ENCODE measurements around the gene VCL.
"Not testable (repeated sequence)": the region's sequence is repeated elsewhere in the genome, so short reads cannot be mapped to it uniquely, and the experiment has no call there.

VCL gene

DNA sequence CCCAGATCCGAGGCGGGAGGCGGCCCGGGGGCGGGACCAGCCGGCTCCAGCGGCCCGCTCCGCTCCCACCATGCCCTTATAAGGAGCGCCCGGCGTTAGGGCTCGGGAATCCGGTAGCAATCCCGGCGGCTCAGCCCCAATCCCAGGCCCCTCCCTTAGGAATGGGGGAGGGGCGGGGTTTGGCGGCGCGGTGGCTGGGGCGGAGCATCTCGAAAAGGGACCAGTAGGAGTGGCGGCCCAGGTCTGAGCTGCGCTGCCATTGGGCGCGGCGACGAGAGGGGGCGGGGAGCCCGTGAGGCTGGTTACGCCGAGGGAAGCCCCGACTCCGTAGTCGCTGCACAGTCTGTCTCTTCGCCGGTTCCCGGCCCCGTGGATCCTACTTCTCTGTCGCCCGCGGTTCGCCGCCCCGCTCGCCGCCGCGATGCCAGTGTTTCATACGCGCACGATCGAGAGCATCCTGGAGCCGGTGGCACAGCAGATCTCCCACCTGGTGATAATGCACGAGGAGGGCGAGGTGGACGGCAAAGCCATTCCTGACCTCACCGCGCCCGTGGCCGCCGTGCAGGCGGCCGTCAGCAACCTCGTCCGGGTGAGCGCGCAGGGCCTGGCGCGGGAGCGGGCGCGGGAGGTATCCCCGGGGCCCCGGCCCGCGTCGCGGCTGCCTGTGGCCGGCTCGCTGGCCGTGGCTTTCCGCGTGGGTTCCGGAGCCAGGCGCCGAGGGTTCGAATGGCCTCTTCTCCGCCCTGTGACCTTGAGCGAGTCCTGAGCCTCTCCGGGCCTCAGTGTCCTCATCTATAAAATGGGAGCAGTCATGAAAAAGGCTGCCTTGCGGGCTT, at the start of gene VCL:
VCL (plus strand) TSS at position 330 of the 836 bp plus-strand sequence; CDS start at position 422, 92 bp downstream.
- peak; percentile 48 to 97 (median 94) for DNase-seq

DNA sequence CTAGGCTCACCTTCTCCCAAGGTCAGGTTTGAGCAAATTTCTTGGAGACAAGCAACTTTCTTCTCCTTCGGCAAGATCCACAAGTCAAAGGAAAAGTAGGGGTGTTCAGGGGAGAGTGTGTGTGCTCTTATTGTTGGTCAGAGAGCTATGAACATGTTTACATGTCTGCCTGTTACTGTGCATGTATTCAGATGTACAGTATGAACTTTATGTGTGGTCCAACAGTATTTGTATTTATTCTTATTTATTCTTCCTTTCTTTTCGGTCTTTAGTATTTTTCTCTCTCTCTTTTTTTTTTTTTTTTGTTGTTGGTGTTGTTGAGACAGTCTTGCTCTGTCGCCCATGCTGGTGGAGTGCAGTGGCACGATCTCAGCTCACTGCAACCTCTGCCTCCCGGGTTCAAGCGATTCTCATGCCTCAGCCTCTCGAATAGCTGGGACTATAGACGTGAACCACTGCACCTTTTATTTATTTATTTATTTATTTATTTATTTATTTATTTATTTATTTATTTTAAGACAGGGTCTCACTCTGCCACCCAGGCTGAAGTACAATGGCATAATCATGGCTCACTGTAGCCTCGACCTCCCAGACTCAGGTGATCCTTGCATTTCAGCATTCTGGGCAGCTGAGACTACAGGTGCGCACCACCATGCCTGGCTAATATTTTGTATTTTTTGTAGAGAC, 48.8 kb upstream of the VCL start:
- no peak for DNase-seq

DNA sequence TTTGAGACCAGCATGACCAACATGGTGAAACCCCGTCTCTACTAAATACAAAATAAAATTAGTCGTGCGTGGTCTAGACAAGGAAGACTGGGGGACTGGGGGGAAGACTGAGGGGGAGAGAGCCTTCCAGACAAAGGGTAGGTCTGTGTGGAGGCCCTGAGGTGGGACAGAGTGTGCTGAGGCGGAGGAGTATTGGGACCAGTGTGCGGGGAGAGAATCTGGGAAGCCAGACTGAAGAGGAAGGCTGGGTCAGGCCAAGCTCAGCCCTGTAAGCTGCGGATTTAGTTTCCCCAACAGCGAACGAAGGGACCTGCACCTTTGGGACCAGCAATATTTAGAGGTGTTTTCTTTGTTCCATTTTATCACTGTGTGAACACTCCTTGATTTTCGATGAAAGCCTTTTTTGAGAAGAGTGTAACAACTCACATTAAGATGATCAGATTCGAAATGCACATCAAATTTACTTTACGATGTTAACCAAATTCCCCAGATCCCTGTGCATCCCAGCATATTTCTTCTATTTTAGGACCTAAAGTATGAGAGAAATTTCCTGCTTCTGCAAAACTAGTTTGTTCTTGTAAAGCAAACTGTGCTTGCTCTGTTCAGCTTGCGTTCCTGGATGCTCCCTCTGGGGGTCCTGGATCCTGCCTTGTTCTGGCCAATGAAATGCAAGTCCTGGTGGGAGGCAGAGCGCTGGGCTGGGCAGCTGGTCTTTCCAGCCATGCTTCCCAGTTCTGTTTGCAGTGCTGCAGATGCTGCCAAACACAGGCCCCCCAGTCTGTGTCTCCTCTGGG, 47.6 kb upstream of the VCL start:
- DNase-seq, result no peak

DNA sequence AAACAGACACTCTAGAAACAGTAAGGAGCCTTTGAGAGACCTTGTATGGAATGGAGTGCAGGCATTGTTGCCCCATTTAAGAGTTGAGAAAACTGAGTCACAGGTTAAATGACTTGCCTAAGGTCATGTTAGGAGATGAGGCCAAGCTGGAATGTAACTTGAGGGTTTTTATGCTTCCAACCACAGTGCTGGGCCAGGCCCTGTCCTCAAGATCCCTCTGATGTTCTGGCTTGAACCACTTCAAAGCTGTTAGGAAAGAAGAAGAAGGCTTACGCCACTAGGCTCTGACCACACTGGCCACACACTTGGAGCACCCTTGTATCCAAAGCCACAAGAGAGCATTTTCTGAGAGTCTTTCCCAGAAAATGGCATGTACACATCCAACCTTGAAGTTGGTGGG, 44.3 kb upstream of the VCL start:
- DNase-seq, result no peak

DNA sequence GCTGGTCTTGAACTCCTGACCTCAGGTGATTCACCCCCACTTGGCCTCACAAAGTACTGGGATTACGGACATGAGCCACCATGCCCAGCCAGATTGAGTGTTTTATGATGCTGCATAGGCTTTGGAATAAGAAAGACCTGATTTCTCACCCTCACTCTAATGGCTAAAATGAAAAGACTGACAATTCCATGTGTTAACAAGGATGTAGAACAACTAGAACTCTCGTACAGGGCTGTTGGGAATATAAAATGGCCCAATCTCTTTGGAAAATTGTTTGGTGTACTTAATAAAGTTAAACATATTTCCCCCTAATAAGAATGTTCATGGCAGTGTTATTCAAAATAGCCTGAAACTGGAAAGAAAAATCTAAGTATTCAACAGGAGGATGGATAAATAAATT, 43.2 kb upstream of the VCL start:
- DNase-seq, result no peak

DNA sequence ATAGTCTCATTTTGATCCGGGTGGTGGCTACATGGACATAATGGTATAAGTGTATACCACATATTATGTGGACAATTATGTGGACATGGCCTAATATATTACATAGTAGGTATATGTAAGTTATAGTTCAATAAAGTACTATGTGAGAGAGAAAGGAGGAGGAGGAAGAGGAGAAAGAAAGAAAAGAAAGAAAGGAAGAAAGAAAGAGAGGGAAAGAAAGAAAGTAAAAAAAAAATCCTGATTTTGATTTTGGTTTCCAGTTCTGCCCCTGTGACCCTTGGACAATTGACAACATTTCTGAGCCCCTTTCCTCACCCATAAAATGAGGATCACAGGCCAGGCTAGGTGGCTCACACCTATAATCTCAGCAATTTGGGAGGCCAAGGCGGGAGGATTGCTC, 42.2 kb upstream of the VCL start:
- no peak for DNase-seq

DNA sequence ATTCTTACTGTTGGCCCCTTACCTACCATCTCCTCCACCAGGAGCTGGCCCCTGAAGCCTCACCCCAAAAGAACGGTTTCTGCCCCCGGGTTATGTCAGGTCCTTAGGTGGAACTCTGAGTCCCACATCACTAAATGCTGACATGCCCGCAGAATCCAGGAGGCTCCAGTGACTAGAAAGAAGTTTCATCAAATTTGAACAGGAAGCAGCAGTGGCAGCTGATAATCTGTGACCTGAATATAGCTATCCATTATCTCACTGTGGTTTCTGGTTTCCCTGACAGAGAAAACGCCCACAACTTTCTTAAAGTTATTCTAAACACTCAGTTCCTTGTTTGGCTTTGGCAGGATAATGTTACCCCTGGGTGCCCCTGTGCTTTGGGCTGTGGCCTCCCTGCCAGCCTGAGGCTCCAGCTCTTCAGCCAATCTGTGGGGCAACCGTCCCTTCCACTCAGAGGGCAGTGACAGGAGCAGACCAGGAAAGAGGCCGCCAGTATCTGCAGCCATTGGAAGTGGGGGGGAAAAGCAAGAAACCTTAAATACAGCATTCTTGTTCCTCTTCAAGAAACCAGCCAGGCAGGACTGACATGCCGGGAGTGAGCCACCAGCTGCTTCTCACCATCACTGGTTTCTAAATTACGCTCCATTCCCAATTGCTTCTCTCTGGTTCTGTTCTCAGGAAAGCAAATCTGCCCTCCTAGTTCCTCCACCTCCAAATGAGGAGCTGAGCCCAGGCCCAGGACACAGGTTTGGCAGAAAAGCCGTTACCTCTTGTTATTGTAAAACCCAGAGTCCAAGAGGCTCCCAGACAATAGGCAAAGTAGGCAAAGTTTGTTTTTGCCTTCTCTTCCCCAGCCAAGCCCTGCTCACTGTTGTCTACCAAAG, 41.2 kb upstream of the VCL start:
- peak in 4 of 56 donors; percentile 2 to 6 (median 4) for DNase-seq

DNA sequence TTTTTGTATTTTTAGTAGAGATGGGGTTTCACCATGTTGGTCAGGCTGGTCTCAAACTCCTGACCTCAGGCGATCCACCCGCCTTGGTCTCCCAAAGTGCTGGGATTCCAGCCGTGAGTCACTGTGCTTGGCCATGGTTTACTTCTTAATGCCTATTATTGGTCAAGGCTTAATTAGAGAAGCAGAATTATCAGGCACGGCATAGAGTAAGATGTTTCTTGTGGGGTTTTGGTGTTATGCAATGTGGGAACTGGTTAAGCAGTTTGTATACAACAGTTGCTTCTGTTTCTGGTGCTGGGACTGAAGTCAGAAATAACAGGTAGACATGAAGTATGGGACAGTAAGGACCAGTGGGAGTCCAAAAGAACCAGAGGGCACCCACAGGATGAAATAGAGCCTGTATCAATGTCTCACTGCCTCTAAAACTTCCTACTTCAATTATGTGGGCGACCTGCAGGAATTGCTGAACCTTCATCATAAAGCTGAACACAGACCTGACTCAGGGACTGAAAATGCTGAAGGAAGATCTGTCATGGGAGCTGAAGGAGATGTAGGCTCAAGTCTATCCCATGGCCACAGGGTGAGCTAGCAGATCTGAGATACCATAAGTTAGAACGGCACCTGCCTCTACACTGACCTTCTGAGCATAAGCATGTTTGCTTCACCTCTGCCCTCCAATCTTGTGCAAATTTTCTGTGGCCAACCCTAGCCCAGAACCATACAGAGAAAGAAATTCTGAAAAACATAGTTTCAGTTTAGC, 38.3 kb upstream of the VCL start:
- DNase-seq, result no peak

DNA sequence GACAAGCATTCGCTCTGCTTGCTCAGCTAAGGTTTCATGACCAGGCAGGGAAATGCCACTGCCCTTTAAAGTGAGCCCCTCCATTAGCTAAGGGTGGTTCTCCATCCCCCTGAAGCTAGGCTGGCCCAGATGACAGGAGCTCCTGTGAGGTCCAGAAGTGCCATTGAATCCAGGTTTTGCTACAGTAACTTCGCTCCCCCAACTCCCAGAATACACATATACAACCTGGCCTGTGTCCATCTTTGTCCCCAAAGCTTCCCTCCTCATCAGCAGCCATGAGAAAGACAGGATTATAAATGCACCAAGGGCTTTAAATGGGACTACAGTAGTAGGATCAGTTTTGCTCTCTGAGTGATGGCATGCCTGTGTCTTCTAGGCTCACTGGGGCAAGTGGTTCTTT, 35.5 kb upstream of the VCL start:
- DNase-seq, result no peak

DNA sequence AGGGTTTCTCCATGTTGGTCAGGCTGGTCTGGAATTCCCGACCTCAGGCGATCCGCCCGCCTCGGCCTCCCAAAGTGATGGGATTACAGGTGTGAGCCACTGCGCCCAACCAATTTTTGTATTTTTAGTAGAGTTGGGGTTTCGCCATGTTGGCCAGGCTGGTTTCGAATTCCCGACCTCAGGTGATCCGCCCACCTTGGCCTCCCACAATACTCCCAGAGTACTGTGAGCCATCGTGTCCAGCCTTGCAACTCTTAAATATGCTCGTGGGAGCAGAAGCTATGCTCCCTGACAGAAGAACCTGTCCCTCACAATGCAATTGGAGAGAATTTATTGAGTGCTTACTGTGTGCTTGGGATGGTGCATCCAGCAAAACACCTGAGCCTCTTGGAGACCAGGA, 34.4 kb upstream of the VCL start:
- not testable (repeated sequence) for DNase-seq

DNA sequence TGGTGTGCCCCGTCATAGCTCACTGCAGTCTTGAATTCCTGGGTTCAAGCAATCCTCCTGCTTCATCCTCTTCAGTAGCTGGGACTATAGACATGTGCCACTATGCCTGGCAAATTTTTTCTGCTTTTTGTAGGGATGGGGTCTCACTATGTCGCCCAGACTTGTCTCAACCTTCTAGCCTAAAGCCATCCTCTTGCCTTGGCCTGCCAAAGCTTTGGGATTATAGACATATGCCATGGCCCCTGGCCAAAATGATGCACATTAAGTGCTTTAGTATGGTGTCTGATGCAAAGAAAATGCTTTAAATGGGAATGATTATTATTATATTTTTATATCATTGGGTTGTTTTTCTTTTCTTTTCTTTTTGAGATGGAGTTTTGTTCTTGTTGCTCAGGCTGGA, 33.2 kb upstream of the VCL start:
- no peak for DNase-seq

DNA sequence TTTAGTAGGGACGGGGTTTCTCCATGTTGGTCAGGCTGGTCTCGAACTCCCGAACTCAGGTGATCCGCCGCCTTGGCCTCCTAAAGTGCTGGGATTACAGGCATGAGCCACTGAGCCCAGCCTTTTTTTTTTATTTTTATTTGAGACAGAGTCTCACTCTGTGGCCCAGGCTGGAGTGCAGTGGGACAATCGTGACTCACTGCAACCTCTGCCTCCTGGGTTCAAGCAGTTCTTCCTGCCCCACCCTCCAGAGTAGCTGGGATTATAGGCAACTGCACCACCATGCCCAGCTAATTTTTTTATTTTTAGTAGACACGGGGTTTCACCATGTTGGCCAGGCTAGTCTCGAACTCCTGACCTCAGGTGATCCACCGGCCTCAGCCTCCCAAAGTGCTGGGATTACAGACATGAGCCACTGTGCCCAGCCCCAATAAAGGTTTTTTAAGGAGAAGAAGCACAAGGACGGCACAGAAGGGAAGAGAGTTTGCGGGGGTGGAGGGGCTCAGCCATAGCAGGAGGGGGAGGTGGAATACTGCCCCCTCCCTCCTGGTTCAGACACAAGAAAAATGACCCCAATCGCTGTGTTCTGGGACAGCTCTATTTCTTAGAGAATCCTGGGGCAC, 32.5 kb upstream of the VCL start:
- not testable (repeated sequence) for DNase-seq

DNA sequence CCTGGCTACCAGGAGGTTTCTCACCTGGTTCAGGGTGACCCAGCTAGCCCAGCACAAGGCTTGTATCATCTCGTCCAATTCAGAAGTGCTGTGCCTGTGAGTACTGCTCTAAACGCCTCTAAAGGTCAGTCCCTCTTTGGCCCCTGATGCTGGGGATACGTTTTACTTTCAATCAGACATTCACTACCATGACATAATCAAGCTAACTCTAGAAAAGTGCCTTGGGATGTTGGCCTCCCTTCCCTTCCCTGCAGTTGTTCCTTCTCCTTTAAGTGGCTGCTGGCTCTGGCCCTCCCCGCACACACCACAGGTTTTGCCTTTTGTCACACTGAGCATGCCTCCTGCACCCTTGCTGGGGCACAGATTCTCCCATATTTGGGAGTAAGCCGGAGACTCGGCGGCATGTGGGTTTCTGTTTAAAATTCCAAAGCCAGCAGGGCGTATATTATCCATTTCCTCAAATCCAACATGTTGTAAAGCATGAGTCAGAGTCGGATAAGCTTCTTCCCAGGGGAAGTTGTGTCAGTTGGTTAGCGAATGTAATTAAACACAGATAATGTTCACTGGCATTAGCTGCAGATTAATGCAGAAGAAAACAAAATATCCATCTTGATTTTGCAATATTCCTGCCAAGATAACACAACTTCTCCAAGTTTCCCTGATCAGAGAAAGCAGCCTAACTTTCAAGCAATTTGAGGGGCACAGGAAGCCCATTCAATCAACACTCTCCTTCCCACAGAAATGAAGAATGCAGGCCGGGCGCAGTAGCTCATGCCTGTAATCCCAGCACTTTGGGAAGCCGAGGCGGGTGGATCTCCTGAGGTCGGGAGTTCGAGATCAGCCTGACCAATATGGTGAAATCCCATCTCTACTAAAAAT, 31.8 kb upstream of the VCL start:
- DNase-seq, result peak in 6 of 56 donors; percentile 3 to 11 (median 6)

DNA sequence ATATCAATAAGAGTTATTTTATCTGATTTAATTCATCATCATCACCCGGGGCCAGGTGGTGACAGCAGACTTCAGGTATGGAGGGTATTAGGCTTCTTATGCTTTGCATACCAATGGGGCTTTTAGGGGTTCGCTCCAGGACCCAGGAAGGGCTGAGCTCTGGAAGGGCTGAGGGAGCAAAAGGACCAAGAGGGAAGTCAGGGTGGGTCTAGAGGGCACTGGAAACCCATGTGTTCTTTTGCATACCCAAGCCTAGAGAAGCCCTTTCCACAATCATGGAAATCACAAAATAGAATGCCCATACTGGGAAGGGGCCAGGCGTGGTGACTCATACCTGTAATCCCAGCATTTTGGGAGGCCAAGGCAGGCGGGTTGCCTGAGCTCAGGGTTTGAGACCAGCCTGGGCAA, 30.9 kb upstream of the VCL start:
- no peak for DNase-seq

DNA sequence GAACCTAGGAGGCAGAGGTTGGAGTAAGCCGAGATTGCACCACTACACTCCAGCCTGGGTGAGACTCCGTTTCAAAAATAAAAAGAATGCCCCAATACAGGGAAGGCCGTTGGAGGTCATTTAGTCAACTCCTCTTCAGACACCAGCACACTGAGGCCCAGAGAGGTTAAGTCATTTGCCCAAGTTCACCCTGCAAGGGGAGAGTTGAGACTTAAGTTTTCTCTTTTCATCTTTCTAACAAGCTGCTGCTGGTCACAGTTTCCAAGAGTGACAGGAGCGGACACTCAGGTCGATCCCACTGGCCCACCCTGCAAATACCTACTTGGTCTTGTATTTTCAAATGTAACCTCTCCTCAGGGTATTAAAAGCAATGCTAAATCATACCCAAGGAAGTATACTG, 30.4 kb upstream of the VCL start:
- no peak for DNase-seq

DNA sequence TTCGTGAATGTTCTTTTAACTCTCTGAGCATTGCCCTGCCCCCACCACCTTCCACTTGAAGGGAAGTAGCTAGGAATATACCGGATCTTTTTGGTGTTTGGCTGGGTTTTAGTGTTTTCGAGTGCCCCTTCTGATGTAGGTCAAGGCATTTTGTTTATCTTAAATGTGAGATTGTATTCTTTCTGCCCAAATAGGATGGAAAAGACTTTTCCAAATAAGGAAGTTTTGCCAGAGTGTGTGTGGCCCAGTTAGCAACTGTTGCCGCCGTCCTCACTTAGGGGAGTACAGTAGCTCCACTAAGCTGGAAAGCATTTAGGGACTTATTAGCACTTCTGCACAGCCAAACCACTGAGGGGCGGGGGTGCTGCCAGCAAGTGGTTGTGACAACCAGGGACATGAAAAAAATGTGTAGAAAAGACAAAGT, 29.8 kb upstream of the VCL start:
- DNase-seq, result no peak

DNA sequence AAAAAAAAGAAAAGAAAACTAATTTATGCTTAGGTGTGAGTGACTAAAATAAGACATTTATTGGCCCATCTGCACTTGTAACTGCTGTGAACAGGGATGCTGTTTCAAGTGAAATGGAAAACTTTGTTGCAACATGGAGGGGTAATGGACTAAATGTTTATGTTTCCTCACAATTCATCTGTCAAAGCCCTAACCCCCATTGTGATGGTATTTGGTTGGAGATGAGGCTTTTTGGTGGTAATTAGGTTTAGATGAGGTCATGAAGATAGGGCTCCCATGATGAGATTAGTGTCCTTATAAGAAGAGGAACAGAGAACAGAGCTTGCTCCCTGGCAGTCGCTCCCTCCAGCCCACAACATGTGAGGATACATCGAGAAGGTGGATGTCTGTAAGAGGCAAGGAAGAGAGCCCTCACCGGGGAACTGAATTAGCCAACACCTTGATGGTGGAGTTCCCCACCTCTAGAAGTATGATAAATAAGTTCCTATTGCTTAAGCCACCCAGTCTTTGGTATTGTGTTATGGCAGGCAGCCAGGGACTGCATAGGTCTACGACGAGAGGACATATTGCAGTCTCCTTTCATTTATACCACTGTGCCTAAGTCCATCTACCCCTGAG, 28.6 kb upstream of the VCL start:
- no peak for DNase-seq

DNA sequence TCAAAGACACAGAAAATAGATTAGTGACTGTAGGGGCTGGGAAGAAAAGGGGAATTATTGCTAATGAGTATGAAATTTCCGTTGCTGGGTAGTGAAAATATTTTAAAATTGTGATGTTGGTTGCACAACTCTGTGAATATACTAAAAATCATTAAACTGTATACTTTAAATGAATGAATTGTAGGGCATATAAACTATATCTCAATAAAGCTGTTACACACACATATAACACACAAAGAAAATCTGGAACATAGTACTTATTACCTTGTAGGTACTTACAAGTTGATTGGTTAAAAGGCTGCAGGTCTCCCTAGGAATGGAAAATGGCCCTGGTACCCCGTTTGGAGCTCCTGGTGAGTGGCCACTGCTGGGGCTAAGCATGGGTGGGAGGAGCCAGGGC, 27.1 kb upstream of the VCL start:
- no peak for DNase-seq

Measured in amygdala (tissue), 56 donors.